Rectal smooth muscle tissue (tissue), 1 donor: ENCODE measurements around the gene GPR33.
"Not testable (repeated sequence)": the region's sequence is repeated elsewhere in the genome, so short reads cannot be mapped to it uniquely, and the experiment has no call there.

Experiments
- H3K27ac ChIP-seq: one replicate; pipeline ENCODE4 v1.7.0; 2013; ENCODE audit warnings: low read depth, low read length, inconsistent platforms
- H3K27me3 ChIP-seq: one replicate; pipeline ENCODE4 v1.7.0; 2013; ENCODE audit warnings: low read length; ENCODE audit not compliant: control insufficient read depth, insufficient read depth
- H3K36me3 ChIP-seq: one replicate; pipeline ENCODE4 v1.7.0; 2013; ENCODE audit warnings: low read length; ENCODE audit not compliant: control insufficient read depth, insufficient read depth
- H3K4me1 ChIP-seq: one replicate; pipeline ENCODE4 v1.7.0; 2013; ENCODE audit warnings: low read length; ENCODE audit not compliant: control insufficient read depth, insufficient read depth
- H3K4me3 ChIP-seq: one replicate; pipeline ENCODE4 v1.7.0; 2013; ENCODE audit warnings: low read length
- H3K9ac ChIP-seq: one replicate; pipeline ENCODE4 v1.7.0; 2013; ENCODE audit warnings: low read length

GPR33 gene

DNA sequence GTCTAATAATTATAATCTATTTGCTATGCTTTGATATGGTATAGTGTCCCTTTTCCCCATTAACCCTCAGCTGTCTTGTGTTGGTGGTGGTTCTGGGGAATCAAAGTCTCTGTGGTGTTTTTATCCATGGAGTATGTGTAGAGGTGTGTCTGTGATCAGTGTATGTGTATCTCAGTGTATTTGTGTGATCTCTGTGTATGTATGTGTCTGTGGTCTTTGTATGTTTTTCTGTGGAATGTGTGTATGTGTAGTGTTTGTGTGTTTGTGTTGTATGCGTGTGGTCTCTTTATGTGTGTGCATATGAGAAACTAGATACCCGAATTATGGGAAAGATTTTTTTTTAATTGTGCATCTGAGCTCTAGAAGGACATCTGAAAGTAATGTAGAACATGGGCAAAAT, 1.1 kb downstream of the GPR33 start:
- no peaks in the 10 kb centered on the region for H3K27me3 ChIP-seq
- no peaks in the 10 kb centered on the region for H3K4me1 ChIP-seq
- no peaks in the 10 kb centered on the region for H3K36me3 ChIP-seq
- H3K9ac ChIP-seq, result no peak overlapping the region
- no peak overlapping the region for H3K27ac ChIP-seq
- no peak overlapping the region for H3K4me3 ChIP-seq

DNA sequence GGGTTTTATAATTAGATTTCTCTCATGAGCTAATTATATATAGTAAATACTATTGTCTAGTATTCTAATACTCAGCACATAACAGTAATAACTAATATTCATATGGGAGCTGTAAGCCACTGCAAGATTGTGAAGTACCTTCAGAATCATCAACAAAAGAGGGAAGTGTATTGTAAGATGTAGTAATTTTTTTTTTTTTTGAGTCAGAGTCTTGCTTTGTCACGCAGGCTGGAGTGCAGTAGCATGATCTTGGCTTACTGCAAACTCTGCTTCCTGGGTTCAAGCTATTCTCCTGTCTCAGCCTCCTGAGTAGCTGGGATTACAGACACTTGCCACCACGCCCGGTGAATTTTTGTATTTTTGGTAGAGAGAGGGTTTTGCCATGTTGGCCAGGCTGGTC, 3.1 kb downstream of the GPR33 start:
- Histone ChIP-seq H3K27me3 (no peaks in the 10 kb centered on the region), H3K36me3 (no peaks in the 10 kb centered on the region), H3K27ac (no peak overlapping the region), H3K9ac (no peak overlapping the region), H3K4me3 (no peak overlapping the region), H3K4me1 (no peaks in the 10 kb centered on the region)

DNA sequence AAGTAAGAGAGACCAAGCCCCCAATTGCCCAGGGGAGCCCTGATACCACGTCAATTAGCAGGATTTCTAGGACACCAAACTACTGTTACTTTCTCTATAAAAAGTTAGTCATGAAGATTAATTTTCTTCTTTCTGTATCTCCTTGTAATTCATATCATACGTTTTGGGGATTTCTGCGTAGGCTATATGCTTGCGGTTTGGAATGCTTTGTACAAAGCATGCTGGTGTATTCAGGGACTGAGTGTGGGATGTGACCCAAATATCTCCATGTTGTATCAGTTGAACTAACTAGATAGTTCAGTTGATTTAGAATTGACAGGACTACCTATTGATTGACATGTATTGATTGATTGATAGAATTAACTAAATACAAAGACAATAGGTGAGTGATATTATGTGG, 7.7 kb downstream of the GPR33 start:
- Histone ChIP-seq H3K27ac (no peak overlapping the region), H3K4me1 (no peaks in the 10 kb centered on the region), H3K36me3 (no peaks in the 10 kb centered on the region), H3K4me3 (no peak overlapping the region), H3K9ac (no peak overlapping the region), H3K27me3 (no peaks in the 10 kb centered on the region)

DNA sequence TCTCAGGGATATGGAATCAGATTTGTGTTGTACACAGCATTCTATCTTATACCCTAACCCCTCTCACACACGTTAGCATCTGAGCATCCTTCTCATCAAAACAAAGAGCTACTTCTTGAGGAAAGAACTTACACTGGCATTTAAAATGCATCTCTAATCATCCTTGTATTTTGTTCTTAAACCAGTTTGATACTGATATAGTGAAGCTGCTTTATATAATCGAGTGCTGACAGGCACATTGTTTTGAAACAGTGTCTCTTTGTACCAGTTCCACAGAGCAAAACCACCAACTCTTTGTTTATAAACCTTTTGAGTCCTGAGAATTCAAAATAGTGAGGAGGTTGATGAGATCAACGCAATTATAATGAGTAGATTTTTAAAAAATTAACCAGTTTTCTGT, 8.8 kb downstream of the GPR33 start:
- H3K36me3 ChIP-seq, result no peaks in the 10 kb centered on the region

DNA sequence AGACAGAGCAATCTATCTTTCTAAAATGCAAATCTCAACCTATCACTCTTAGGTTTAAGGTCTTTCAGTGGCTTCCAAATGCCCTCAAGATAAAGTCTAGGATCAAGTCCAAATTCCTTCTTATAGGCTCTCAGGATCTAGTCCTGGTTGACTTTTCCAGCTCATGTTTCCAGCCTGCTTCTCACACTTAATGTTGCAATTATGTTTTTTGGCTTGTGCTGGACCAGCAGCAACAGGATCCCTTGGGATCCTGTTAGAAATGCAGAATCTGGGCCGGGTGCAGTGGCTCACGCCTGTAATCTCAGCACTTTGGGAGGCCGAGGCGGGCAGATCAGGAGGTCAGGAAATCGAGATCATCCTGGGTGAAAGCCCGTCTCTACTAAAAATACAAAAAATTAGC, 10.6 kb downstream of the GPR33 start:
- no peak overlapping the region for H3K27ac ChIP-seq
- H3K4me1 ChIP-seq, result no peaks in the 10 kb centered on the region
- no peaks in the 10 kb centered on the region for H3K36me3 ChIP-seq
- no peaks in the 10 kb centered on the region for H3K27me3 ChIP-seq
- H3K9ac ChIP-seq, result no peak overlapping the region
- H3K4me3 ChIP-seq, result no peak overlapping the region

More for the DNA sequence above, 8.8 kb downstream of the GPR33 start:
- H3K4me1 ChIP-seq, result no peaks in the 10 kb centered on the region
- H3K4me3 ChIP-seq, result no peak overlapping the region
- no peak overlapping the region for H3K9ac ChIP-seq
- H3K27ac ChIP-seq, result no peak overlapping the region
- H3K27me3 ChIP-seq, result no peaks in the 10 kb centered on the region

DNA sequence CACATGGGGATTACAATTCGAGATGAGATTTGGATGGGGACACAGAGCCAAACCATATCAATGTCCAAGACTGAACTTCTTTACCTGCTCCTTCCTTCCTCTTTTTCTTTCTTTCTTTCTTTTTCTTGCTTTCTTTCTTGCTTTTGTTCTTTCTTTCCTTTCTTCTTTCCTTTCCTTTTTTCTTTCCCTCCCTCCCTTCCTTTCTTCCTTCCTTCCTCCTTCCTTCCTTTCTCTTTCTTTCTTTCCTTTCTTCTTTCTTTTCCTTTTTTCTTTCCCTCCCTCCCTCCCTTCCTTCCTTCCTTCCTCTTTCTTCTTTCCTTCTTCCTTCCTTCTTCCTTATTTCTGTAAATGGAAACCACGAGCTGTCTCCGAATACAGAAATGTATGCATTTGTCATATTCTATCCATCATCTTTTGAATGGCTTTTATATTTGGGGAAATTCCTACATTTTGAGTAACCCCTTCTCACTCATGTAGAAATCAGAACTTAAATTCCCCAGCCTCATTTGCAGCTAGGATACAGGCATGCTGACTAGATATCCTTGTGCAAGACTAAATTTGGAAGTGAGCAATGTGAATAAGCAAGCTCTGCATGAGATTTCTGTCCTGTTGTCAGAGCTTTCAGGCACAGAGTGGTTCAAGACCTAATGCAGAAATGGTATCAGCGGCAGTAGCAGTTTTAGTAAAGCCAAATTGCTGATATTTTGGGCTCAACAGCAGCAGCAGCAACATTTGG, 11.5 kb downstream of the GPR33 start:
- Histone ChIP-seq H3K27me3 (no peaks in the 10 kb centered on the region), H3K9ac (no peak overlapping the region), H3K27ac (no peak overlapping the region)

DNA sequence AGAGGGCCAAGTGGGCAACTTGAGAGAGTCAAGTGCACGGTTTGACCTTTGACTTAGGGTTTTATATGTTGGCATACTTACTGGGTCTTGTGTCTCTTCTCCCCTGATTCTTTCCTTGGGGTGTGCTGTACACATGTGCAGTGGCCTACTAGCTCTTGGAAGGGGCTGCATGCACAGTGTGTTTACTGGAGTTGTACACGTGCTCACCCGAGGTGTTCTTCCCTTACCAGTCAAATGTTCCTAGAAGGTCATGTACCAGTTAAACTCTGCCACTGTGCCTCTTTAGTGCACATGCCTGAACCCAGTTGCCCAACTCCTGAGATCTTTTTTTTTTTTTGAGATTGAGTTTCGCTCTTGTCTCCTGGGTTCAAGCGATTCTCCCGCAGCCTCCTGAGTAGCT, 21.3 kb downstream of the GPR33 start:
- no peaks in the 10 kb centered on the region for H3K36me3 ChIP-seq
- H3K9ac ChIP-seq, result no peak overlapping the region
- no peaks in the 10 kb centered on the region for H3K27me3 ChIP-seq
- peaks cover 3% of the 10 kb centered on the region for H3K4me1 ChIP-seq
- H3K4me3 ChIP-seq, result no peak overlapping the region
- H3K27ac ChIP-seq, result no peak overlapping the region

More for the DNA sequence above, 11.5 kb downstream of the GPR33 start:
- Histone ChIP-seq H3K4me1 (no peaks in the 10 kb centered on the region), H3K4me3 (no peak overlapping the region), H3K36me3 (no peaks in the 10 kb centered on the region)

DNA sequence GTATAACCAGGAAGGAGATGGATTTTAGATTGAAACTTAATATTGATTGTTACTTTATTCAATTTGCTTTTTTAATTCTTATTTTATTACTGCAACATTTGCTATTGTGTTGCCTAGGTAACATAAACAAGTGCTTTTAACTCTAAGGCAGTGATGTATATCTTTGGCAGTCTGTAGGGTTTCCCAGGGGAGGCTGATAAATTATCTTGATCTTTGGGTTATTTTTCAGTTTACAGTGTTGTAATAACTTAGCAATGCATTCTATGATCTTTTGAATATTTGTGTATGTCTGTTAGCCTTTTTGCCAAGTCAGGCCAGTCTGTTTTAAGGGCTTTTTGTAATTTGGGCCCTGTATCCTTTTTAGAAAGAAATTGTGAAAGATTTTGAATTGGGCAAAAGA, 22.7 kb downstream of the GPR33 start:
- Histone ChIP-seq H3K4me1 (peaks cover 3% of the 10 kb centered on the region), H3K9ac (no peak overlapping the region), H3K36me3 (no peaks in the 10 kb centered on the region), H3K27ac (no peak overlapping the region), H3K4me3 (no peak overlapping the region), H3K27me3 (no peaks in the 10 kb centered on the region)

DNA sequence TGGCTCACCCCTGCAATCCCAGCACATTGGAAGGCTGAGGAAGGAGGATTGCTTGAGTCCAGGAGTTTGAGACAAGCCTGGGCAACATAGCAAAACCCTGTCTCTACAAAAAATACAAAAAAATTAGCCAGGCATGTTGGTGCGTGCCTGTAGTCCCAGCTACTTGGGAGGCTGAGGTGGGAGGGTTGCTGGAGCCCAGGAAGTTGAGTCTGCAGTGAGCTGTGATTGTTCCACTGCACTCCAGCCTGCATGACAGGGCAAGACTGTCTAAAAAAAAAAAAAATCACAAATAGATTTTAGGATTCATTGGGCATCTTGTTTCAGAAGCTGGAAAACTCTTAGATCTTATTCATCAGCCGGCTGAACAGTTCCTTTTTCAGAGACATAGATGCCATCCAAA, 25.4 kb downstream of the GPR33 start:
- H3K36me3 ChIP-seq, H3K4me3 ChIP-seq, H3K4me1 ChIP-seq, H3K9ac ChIP-seq, H3K27ac ChIP-seq, H3K27me3 ChIP-seq: not testable (repeated sequence)

DNA sequence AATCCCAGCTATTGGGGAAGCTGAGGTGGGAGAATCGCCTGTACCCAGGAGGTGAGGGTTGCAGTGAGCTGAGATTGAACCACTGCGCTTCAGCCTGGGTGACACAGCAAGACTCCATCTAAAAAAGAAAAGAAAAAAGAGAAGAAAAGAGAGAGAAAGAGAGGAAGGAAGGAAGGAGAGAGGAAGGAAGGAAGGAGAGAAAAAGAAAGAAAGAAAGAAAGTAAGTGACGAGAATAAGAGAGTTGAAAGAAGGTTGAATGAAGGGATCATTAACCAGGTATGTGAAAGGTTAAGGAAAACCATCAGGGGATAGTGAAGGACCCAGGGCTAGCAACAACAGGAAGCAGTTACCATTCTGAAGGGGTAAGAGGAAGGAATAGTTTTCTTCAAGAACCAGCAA, 26.3 kb downstream of the GPR33 start:
- Histone ChIP-seq H3K4me1 (peaks cover 3% of the 10 kb centered on the region), H3K36me3 (no peaks in the 10 kb centered on the region), H3K9ac (no peak overlapping the region), H3K4me3 (no peak overlapping the region), H3K27me3 (no peaks in the 10 kb centered on the region), H3K27ac (no peak overlapping the region)

DNA sequence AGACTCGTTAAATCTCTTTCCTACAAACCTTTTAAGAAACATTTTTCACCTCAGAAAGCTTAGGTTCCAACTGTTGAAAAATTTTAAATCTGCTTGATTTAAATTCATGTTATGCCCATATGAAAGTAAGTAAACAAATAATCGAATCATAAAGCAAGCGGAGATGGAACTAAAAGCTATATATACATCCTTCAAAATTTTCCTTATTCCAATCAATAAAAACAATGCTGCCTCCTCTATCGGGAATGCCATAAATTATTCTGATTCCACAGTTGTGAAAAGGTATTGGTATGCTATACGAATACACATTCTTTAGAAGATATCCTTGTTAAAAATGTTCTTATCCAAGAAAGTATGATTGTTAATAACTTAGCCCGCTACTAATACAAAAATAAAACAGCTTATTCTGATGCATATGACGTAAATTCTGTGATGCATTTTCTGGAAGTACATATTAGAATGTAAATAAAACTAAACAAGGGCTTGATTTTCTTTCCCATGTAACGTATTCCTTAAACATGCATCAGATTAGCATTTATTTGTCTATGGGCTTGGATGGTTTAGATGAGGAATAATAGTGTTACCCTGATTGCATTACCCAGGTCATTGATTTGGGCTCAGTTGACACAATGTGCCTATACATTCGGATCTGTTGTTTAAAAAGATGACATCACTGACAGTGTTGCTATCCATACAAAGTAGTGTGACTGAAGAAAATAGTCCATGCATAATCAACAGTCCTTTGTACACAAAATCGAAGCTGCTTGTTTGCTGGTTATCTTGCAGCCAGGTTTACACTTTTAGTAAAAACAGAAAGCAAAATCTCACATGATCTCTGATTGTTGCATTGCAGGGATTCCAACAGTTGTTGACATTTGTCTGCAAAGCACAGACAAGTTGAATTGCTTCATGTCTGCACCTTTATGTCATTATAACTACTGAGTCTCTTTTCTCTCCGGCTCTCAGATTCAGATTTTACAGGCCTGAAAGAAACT, 29.9 kb downstream of the GPR33 start:
- no peaks in the 10 kb centered on the region for H3K36me3 ChIP-seq
- H3K4me1 ChIP-seq, result no peaks in the 10 kb centered on the region
- no peaks in the 10 kb centered on the region for H3K27me3 ChIP-seq
- H3K9ac ChIP-seq, result no peak overlapping the region
- peak overlapping the region; percentile 84 for H3K27ac ChIP-seq
- peak overlapping the region; percentile 78 for H3K4me3 ChIP-seq

DNA sequence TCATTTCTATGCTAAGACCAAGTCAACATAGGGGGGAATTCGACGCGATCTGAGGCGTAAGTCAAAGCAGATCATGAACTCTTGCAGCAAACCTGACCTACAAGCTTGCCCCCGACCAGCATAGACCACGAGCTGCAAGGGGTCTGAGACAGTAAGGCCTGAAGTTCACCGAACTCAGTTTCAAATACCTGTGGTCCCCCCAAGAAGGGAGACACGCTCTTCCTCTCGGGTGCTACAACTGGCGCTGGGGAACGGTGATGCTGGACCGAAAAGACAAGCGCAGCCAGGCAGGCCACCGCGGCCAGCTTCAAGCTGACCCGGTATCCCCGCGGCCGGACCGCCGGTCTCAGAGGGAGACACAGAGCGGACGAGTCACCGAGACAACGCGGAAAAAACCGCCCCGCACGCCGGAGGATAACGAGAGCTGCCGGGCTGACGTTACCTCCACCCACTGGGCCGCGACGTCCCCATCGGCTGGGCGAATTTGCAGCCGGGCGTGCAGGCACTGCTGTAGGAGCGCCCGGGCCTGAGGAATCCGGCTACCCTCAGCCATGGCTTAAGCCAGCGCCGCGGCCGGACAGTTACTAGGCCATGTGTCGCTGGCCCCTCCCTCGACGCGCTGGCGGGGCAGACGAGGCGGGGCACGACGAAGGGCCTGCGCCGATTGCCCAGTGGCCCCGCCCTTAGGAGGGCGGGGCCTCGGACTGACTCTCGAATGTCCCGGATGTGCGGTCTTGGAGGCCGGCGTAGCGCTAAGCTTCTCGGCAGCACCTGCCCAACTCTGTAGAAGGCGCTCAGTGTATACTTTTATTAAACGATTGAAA, 30.8 kb downstream of the GPR33 start, which contains the start of gene DTD2:
DTD2 (minus strand) TSS at position 666 of the 824 bp plus-strand sequence; CDS start at position 553, 113 bp downstream.
- Histone ChIP-seq H3K36me3 (no peaks in the 10 kb centered on the region), H3K27me3 (no peaks in the 10 kb centered on the region), H3K27ac (peak within 1 kb of the TSS; percentile 84), H3K4me1 (no peaks in the 10 kb centered on the region), H3K4me3 (peak within 1 kb of the TSS; percentile 78), H3K9ac (peak within 1 kb of the TSS; percentile 82)
